ENCODE measurements around the gene ROR2.
A peak's percentile ranks its signal among the peaks of the same experiment; 100 is the strongest.

ROR2 gene

DNA sequence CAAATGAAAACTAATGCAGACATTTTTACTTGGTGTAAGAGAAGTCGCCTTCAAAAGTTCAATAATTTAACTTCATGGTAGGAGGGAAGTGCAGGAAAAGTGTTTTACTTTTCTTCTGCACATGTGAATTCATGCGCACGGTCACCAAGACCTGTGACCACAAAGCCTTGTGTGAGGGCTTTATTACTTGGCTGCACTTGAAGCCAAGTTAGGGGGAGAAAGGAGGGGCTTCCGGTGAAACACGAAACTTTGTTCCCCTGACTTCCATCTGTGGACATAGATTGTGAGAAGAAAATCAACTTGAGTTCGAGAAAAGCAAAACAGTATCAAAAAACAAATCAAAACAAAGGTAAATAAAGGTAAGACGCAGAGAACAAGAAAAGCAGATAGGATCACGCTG lies 239.9 kb downstream of the ROR2 start:
- no peak for DNase-seq

- no peak for DNase-seq
Observed at GRCh38 chr9:91705386-91705785, 244.6 kb downstream of the ROR2 start.

GRCh38 chr9:91700475-91700874 lies 249.6 kb downstream of the ROR2 start:
- no peak for DNase-seq

DNA sequence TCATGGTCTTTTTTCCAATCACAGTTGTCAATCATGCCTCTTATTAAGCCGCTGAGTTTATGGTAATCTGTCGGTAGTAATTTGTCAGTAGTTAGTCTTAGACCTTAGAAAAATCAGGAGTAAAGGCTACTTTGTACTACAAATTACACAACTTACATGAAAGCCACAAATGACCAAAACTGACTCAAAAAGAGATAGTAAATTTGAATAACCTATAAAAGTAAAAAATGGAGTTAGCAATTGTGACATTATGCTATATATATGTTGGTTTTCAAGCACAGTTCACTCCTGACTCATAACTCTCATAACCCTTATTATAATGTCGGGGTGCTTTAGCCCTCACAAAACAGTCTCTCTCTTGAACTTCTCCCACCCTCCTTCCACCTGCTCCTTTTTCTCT lies 251.8 kb downstream of the ROR2 start:
- DNase-seq: no peak

DNA sequence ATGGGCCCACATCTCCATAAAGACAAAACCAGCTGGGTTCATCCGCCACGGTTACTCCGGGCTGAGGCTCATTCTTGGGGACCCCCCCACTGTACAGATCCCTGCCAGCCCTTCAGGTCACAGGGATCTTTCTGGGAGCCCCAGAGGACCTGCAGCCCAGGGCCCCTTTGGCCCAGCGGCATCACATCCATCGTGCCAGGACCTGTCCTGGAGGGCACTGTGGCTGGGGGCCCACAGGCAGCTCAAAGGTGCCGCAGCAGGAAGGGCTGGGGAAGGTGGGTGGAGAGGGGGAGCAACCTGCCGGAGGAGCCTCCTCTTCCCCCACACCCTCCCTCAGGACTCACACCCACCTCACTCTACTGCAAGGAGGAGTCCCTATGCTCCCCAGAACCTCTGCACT lies 252.8 kb downstream of the ROR2 start:
- no peak for DNase-seq

DNA sequence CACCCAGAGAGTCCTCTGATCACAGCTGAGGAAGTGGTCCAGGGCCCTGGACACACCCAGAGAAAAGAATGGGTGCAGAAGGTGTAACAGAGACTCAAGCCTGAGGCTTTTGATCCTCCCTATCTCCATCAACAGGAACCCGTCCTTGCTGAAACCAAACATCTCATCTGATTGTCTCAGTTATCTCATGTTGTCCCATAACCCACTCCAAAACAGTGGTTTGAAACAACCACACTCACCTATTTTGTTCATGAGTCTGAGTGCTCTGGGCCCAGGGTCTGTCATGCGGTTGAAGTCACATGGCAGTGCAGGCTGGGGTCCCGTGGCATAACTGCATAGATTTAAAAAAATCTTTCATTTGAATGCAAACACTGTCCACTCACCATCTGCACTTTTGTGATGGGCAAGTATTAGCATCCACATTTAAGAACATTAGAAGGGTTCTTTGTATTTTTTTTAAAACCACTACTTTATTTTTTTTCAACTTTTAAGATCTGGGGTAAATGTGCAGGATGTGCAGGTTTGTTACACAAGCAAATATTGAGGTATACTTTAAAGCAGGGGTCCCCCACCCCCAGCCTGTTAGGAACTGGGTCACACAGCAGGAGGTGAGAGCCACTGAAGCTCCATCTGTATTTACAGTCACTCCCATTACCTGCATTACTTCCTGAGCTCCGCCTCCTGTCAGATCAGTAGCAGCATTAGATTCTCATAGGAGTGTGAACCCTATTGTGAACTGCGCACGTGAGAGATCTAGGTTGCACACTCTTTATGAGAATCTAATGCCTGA lies 255.8 kb downstream of the ROR2 start:
- peak; percentile 25 for DNase-seq

DNA sequence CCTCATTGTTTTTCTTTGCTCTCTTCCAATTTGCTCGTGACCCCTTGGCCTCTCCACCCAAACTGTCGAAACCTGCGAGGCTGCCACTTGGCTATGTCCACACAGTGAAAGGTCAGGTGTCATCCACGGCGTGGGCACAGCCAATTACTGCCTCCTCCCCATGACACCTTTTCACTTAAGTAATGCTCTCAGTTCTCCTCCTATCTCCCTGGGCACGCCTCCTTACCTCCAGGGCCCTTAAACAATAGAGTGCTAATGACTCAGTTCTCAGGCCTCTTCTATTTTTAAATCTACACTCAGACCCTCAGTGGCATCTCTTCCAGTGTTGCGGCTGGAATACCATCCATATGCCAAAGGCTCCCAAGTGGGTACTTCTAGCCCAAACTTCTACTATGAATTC lies 256.8 kb downstream of the ROR2 start:
- DNase-seq: no peak

DNA sequence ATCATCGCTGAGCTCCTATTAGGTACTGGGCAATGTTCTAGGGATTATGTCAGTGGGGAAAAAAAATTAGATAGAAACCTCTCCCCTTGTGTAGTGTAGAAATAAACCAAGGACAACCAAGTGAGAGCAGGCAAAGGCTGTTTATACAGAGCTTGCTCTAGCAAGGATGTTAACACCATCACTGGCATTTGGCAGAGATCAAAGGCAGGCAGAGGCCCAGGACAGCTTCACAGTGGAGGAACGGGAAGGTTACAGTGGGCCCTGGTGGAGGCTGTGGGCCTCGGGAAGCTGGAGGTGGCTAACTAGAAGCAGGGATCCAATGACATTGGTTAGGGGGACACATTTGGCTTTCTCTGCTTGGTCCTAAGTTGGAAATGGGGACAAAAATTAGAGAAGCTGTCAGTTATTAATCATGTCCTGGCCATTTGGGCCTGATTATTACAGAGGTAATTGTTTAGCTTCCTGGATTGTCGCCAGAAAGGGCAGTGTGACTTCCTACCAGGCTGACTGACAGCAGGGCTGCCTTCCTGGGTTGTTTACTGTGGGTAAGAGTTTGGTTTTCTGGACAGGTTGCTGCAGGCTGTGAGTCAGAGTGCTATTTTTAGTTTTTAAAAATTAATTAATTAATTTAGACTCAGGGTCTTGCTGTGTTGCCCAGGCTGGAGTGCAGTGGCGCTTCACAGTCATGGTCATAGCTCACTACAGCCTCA lies 259.3 kb downstream of the ROR2 start:
- DNase-seq: peak; percentile 10

DNA sequence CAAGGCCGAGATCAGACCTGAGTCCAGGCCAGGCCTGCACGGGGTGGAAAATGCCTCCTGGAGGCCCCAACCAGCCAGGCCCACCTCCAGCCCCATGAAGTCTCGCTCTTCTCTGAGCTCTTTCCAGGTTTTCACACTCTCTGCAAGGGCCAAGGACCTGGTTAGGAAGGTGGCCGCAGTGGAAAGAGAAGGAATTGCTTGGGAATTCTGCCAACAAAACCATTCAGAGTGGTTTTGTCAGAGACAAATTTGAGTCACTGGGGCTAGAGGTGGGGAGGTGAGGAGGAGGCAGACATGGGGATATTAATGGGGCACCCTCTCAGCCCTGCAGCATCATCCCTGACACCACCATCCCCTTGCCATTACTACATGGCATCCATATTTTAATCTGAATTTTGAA lies 261.0 kb downstream of the ROR2 start:
- DNase-seq: no peak

DNA sequence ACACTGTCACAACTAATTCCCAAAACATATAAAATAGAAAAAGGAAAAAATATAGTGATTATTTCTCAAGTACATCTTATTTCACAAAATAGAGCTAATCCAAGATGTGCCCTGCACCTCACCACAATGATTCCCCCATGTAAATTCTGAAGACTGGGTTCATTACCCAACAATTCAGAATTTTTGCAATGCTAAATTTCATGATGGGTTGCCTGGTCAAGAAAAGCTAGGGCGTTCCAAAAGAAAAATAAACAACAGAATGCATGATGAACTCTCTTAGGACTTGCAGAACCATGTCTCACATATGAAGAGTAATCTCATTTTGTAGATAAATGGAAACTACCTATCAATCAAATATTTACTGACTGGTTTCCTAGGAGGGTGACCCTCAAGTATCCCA lies 266.8 kb downstream of the ROR2 start:
- no peak for DNase-seq

DNA sequence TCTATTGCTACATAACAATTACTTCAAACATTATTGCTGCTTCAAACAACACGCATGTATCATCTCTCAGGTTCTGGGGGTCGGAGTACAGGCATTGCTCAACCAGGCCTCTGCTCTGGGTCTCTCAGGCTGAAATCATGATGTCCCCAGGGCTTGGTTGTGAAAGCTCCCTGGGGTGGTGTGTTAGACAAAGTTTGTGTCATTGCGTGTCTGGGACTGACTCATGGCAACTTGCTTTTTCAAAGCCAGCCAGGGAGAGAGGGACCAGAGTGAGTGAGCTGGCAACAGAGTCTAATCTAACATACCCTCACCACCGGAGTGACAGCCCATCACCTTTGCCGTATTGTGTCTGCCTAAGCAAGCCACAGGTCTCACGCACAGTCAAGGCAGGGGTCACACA lies 267.2 kb downstream of the ROR2 start:
- no peak for DNase-seq

- no peak for DNase-seq
Observed at GRCh38 chr9:91681461-91682305, 268.3 kb downstream of the ROR2 start.

- no peak for DNase-seq
Observed at GRCh38 chr9:91680998-91681397, 269.0 kb downstream of the ROR2 start.

- no peak for DNase-seq
Observed at GRCh38 chr9:91680106-91680505, 269.9 kb downstream of the ROR2 start.

DNA sequence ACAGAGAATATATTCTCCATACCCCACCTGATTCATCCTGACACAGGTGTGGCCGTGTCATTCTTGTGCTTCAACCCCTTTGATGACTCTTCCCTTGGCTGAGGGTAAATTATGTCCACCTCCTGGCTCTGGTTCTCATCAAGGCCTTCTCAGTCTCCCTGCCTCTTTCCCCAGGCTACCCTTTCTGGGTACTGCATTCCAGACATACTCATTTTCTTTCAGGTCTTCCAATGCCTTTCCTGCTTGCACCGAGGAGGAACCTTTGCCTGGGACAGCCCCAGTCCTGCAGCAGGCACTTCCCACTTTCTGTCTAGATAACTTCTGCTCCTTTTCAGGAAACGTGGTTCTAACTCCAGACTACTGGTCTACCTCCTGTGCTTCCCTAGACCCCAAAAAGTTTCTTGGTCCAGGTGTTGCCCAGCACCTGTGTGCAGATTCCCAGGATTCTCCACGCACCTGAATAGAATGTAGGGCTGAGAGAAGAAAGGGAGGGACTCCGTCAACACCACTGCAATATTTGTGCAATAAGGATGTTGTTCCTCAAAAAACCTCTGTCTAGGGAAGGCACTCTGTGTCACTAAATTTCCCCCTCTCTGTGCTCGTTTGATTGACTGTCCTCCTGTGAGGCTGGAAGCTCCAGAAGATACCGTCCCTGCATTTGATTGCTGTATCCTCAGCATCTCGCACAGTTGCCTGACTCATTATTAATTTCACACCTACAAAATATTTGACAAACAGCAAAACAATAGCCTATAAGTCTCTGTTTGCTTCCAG lies 271.0 kb downstream of the ROR2 start:
- no peak for DNase-seq

- peak; percentile 66 for DNase-seq
Observed at GRCh38 chr9:91677822-91678436, 272.1 kb downstream of the ROR2 start.

GRCh38 chr9:91677331-91677730 lies 272.7 kb downstream of the ROR2 start:
- DNase-seq: no peak

DNA sequence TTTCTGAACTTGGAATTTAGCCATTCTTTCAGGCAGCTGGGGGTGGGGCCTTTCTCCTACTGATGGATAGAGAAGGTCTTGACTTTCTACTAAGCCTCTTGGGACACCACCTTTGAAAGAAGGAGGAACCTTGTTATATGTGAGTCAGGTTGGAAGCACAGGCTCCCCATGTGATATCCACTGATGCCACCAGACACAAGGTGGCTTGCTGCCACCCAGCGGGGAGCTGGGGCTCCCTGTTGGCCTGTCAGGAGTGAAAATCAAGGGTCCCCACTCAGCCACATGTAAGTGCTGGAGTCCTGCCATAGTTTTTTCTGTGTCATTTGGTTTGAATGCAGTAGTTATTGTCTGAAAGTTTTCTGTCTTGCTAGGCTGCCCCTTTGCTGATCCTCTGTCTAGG lies 274.0 kb downstream of the ROR2 start:
- DNase-seq: peak; percentile 61

GRCh38 chr9:91664663-91665062 lies 285.4 kb downstream of the ROR2 start:
- DNase-seq: no peak

DNA sequence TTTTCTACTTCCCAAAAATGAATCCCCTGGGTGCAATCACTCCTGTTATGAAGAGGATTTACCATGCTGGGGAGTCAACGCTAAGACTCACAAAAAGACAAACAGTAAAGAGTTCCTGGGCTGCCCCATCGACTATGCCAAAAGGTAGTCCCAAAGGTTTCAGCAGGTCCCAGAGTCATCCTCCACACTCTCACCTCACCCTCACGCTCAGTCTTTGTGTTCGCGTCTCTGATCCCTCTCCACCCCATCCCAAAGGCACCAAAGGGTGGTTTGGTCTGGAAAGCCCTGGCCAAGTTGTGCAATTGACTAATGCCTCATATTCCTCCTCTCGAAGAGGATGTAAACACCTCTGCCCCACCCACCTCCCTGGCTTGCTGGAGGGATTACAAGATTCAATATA lies 286.2 kb downstream of the ROR2 start:
- DNase-seq: no peak

GRCh38 chr9:91661451-91661850 lies 288.6 kb downstream of the ROR2 start:
- DNase-seq: no peak

GRCh38 chr9:91660521-91660920 lies 289.5 kb downstream of the ROR2 start:
- DNase-seq: no peak

Data from NCI-H345 (cell line).